GM12801 (cell line): ENCODE data around the gene LAMC1.

Experiments
- TF ChIP-seq, protein P1 (sequence below): IDR thresholded peaks from one replicate; pipeline ENCODE4 v1.5.1; 2011; ENCODE audit warnings: control low read depth; ENCODE audit not compliant: insufficient read length; ENCODE audit errors: extremely low read depth

LAMC1 gene

DNA sequence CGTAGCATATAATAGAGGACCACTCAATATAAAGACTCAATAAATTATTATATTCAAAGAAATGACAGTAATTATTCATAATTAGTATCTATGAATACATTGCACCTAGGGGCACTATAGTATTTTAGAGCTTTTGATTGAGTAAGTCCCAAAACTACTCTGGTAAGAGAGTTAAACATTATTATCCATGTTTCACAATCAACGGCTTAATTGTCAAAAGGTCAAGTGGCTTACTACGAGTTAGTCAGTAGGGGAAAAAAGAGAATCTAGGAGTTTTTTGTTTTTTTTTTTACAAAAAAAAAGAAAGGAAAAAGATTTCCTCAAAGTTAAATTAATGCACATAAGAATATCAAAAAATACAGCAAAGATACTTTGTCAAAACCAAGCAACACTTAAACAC lies 20.4 kb upstream of the LAMC1 start:
- TF ChIP-seq, protein P1, sequence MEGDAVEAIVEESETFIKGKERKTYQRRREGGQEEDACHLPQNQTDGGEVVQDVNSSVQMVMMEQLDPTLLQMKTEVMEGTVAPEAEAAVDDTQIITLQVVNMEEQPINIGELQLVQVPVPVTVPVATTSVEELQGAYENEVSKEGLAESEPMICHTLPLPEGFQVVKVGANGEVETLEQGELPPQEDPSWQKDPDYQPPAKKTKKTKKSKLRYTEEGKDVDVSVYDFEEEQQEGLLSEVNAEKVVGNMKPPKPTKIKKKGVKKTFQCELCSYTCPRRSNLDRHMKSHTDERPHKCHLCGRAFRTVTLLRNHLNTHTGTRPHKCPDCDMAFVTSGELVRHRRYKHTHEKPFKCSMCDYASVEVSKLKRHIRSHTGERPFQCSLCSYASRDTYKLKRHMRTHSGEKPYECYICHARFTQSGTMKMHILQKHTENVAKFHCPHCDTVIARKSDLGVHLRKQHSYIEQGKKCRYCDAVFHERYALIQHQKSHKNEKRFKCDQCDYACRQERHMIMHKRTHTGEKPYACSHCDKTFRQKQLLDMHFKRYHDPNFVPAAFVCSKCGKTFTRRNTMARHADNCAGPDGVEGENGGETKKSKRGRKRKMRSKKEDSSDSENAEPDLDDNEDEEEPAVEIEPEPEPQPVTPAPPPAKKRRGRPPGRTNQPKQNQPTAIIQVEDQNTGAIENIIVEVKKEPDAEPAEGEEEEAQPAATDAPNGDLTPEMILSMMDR = no peak

DNA sequence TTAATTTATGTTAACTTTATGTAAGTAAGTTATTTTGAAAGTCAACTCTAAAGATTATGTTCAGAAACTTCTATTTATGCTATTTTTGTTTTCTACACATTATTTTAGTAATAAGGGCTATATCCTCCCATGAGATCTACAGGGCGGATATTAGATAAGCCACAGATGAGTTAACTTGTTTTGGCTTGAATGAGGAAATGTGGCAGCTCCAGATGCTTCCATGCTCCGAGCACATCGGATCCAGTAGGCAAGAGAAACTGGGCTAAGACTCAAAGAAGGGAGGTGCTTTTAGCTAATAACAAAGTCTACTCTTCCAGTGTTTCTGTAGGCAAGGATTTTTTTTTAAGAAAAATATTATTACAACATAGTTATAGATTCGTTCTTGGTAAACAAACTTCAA lies 20.0 kb upstream of the LAMC1 start:
- TF ChIP-seq, protein P1 = no peak

DNA sequence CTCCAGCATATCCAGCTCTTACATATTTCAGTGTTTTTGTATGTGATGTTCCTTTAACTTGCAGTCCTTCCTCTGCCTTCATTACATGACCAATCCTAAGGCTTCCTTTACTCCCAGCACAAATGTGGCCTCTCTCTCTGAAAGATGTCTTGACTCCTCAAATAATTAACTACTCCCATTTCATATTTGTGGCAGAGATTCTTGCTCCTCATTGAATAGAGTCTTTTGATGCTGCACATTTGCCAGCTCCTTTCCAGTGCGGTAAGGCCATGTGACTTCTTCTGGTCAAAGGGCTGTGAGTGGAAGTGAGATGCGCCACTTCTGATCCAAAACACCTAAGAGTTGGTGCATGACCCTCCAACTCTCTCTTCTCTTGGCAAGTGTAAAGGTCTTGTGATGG lies 19.1 kb upstream of the LAMC1 start:
- TF ChIP-seq, protein P1 = no peak

DNA sequence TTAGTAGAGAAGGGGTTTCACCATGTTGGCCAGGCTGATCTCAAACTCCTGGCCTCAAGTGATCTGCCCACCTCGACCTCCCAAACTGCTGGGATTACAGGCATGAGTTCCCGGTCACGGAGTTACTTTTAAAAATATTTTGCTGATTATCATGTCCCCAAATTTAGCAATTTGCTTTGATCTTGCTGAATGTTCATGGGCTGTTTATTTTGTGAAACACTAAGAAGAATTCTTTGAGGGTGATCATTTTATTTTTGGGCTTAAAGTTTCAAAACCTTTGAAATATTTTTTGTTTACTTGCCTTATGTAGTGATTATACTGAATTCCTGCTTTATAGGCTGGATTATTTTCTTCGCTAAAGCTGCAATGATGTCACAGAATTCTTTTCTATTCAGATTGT lies 11.4 kb upstream of the LAMC1 start:
- TF ChIP-seq, protein P1 = no peak

DNA sequence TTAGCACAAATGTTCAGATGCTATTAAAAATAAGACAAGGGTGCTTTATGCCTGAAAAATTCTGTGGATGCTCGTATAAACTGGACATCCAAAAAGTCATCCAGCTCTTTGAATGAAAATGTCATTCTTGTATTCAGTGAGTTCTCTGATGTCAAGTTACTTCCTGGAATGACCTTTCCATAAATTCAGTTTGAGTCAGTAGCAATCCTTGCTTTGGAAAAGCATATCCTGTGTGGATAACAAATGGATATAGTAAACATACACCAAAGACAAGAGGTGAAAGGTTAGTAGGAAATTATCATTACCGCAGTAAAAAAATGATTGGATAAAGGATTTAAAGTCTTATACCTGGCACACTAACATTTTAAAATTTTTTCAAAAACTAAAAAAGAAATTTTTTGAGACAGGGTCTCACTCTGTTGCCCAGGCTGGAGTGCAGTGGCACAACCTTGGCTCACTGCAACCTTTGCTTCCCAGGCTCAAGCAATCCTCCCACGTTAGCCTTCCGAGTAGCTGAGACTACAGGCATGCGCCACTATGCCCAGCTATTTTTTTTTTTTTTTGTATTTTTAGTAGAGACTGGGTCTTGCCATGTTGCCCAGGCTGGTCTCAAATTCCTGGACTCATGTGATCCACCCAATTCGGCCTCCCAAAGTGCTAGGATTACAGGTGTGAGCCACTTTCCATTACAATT lies 10.8 kb upstream of the LAMC1 start:
- TF ChIP-seq, protein P1 = no peak

DNA sequence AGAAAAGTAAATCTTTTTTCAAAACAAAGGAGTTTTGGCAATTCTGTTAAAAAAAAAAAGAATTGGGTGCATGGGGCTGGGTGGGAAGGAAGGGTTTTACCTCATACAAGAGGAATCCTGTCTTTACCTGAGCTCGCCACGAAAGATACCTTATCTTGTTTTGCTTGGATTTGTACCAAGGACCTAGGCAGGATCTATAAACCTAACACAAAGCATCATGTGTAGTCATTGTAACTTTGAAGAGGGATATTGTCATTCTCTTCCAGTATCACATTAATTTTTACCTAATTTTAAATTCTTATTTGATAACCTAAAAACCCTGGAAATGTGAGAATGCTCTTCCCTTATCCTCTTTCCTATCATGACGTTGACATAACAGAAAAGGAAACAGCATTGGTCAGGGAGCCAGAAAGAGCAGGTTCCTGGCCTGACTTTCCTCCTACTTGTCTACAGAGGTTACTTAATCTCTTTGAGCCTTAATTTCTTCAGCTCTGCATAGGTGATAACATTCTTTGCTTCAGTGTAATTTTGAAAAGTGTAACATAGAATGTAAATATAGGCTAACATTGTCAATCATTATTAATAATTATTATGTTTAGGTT lies 4.0 kb upstream of the LAMC1 start:
- TF ChIP-seq, protein P1 = no peak

DNA sequence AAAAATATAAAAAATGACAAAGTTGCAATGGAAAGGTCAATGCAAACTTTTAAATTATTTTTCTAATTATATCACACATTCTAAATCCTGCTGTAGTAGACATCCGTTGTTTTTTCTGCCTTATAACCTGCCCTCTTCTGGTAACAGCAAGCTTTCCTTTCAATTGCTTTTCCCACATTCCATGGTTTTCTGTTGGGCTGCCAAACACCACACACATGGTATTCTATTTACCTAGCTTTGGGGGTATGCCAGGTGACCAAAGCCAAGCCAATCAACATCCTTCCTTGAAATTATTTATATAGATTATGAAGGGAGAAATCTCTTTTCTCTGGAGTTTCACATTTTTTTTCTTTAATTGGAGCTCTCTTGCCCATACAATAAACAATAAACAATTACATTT lies 3.4 kb upstream of the LAMC1 start:
- TF ChIP-seq, protein P1 = no peak
